Measurements from ENCODE around the gene PTPRM. TPM values are rescaled to one million over a fixed set of nuclear protein-coding genes. Genes with fewer than 3 reads are reported as not detected.

The PTPRM gene
- total RNA-seq, 1 experiment from 2014 or later: 6.2 TPM

- Mint-ChIP-seq H3K9me3 (peaks cover 0 to 3% of the 10 kb centered on the region in 2 experiments; a peak in 1 of 5 replicates), H3K27me3 (ENCODE audit: low read depth) (peaks cover 17% of the 10 kb centered on the region), H3K36me3 (ENCODE audit: insufficient read depth in 1 of 3, low read depth in 3 of 3) (peaks cover 0 to 2% (median 0%) of the 10 kb centered on the region in 3 experiments; a peak in 1 of 7 replicates), H3K27ac (no peak overlapping the region), H3K4me3 (no peak overlapping the region), H3K4me1 (peaks cover 21 to 38% of the 10 kb centered on the region in 2 experiments)
- no peaks in the 10 kb centered on the region for H4K20me1 ChIP-seq (ENCODE audit: control insufficient read depth, insufficient read depth, insufficient read length)
- no peaks in the 10 kb centered on the region for H3K23me2 ChIP-seq (ENCODE audit: insufficient read length, low read depth, low read length, poor library complexity, severe bottlenecking)
- no peak overlapping the region for H3K4ac ChIP-seq (ENCODE audit: low read depth, low read length)
- no peak overlapping the region for H3K27ac ChIP-seq (ENCODE audit: insufficient read length, low read depth, low read length)
- H2AFZ ChIP-seq (ENCODE audit: low read length): no peak overlapping the region
- no peaks in the 10 kb centered on the region for H3K79me2 ChIP-seq (ENCODE audit: insufficient read depth, low read length)
- no peak overlapping the region for H4K8ac ChIP-seq (replicated peaks; ENCODE audit: insufficient read length, low read depth, low read length)
- no peak overlapping the region for H4K5ac ChIP-seq (ENCODE audit: insufficient read length, low read depth, low read length)
- H3K56ac ChIP-seq (ENCODE audit: insufficient read length, low read depth, low read length): no peak overlapping the region
- no peak overlapping the region for H3K9ac ChIP-seq (ENCODE audit: extremely low read depth, insufficient read length, low read length)
- no peak overlapping the region for H2BK15ac ChIP-seq (ENCODE audit: low read depth, low read length)
- H2BK12ac ChIP-seq (ENCODE audit: insufficient read length, low read depth, low read length): no peak overlapping the region
- H4K91ac ChIP-seq (ENCODE audit: insufficient read length, low read depth, low read length): no peak overlapping the region
- no peak overlapping the region for H3K4me2 ChIP-seq (ENCODE audit: insufficient read depth, insufficient read length, low read length)
- H3K9me3 ChIP-seq (ENCODE audit: control insufficient read depth, low read depth, low read length): no peaks in the 10 kb centered on the region
- no peak overlapping the region for H2AK5ac ChIP-seq (ENCODE audit: insufficient read length, low read length)
- DNase-seq: no peak
- H3K14ac ChIP-seq (ENCODE audit: insufficient read depth, low read length): no peak overlapping the region
- no peaks in the 10 kb centered on the region; the same call in 1 of the 2 replicates for H3K4me1 ChIP-seq (ENCODE audit: insufficient read depth, low read length)
- no peak overlapping the region for H2BK20ac ChIP-seq (ENCODE audit: low read depth, low read length, poor library complexity, severe bottlenecking)
- no peak overlapping the region for H3T11ph ChIP-seq (ENCODE audit: low read length)
- no peak for TF ChIP-seq CTCF (conservative IDR thresholded peaks at IDR 0.05)
- no peak overlapping the region for H2BK120ac ChIP-seq (ENCODE audit: low read depth, low read length, poor library complexity, severe bottlenecking)
- H3K23ac ChIP-seq (ENCODE audit: insufficient read length, low read depth, low read length): no peak overlapping the region
- no peak overlapping the region for H2BK5ac ChIP-seq (ENCODE audit: insufficient read length, low read length)
- H3K18ac ChIP-seq (ENCODE audit: insufficient read length, low read depth, low read length): no peak overlapping the region
- no peaks in the 10 kb centered on the region for H3K79me1 ChIP-seq (ENCODE audit: insufficient read depth, low read depth, low read length, poor library complexity, severe bottlenecking)
- H3K27me3 ChIP-seq (ENCODE audit: insufficient read depth, low read length): no peaks in the 10 kb centered on the region; the same call in 1 of the 2 replicates
These were observed 513.0 kb downstream of the PTPRM start for GRCh38 chr18:8080092-8080491.
